HepG2 (cell line): ENCODE data around the gene KXD1. TPM values are rescaled to one million over a fixed set of nuclear protein-coding genes. Genes with fewer than 3 reads are reported as not detected.

ENCODE experiments used
- HDAC2 ChIP-seq: sonication (generic); formaldehyde crosslinking; IDR thresholded peaks from 2 replicates; pipeline ENCODE4 v1.4.0; 2020; ENCODE audit warnings: missing genetic modification reagents
- HOXA9 ChIP-seq: sonication (generic); formaldehyde crosslinking; IDR thresholded peaks from 2 replicates; pipeline ENCODE4 v1.8.1; 2022; ENCODE audit warnings: missing genetic modification reagents, mild to moderate bottlenecking, moderate library complexity, borderline replicate concordance
- IKZF4 ChIP-seq: sonication (generic); formaldehyde crosslinking; IDR thresholded peaks from 2 replicates; pipeline ENCODE4 v1.5.1; 2020; ENCODE audit warnings: borderline replicate concordance, mild to moderate bottlenecking, low read depth, missing genetic modification reagents; ENCODE audit errors: not compliant biosample characterization
- JDP2 ChIP-seq: sonication (generic); formaldehyde crosslinking; IDR thresholded peaks from 2 replicates; pipeline ENCODE4 v1.8.1; 2022; ENCODE audit warnings: missing genetic modification reagents, borderline replicate concordance
- LCORL ChIP-seq, 2 experiments: fragments of 450-650 bp in 1 of 2; sonication (generic) in 1 of 2; formaldehyde crosslinking in 1 of 2; IDR thresholded peaks; 2 replicates each; pipeline versions ENCODE4 v1.5.0 to v1.6.1; 2017 to 2020; ENCODE audit warnings: antibody characterized with exemption in 1 of 2, missing genetic modification reagents in 1 of 2
- NFYC ChIP-seq: IDR thresholded peaks from 2 replicates; pipeline ENCODE4 v1.6.1; 2016; ENCODE audit warnings: missing genetic modification reagents, missing compliant biosample characterization
- PITX1 ChIP-seq: sonication (generic); formaldehyde crosslinking; IDR thresholded peaks from 2 replicates; pipeline ENCODE4 v1.5.1; 2020; ENCODE audit warnings: mild to moderate bottlenecking, missing genetic modification reagents
- RBM22 ChIP-seq: fragments of 200-400 bp; formaldehyde crosslinking; optimal IDR thresholded peaks from 2 replicates; pipeline ENCODE3; 2017; ENCODE audit warnings: mild to moderate bottlenecking, low read length, moderate library complexity
- STAG1 ChIP-seq: sonication (generic); formaldehyde crosslinking; IDR thresholded peaks from 2 replicates; pipeline ENCODE4 v1.4.0; 2020; ENCODE audit warnings: missing genetic modification reagents
- TAF1 ChIP-seq: sonication (generic); formaldehyde crosslinking; IDR thresholded peaks from 2 replicates; pipeline ENCODE4 v1.4.0; 2020; ENCODE audit warnings: missing genetic modification reagents
- ZFP37 ChIP-seq: sonication (generic); formaldehyde crosslinking; IDR thresholded peaks from 2 replicates; pipeline ENCODE4 v1.4.0; 2020; ENCODE audit warnings: missing genetic modification reagents, borderline replicate concordance
- ZNF484 ChIP-seq: sonication (generic); formaldehyde crosslinking; IDR thresholded peaks from 2 replicates; pipeline ENCODE4 v1.5.1; 2020; ENCODE audit warnings: mild to moderate bottlenecking, low read depth, missing genetic modification reagents, borderline replicate concordance
- ZNF749 ChIP-seq: sonication (generic); formaldehyde crosslinking; IDR thresholded peaks from 2 replicates; pipeline ENCODE4 v1.8.0; 2022; ENCODE audit warnings: mild to moderate bottlenecking, missing genetic modification reagents, moderate library complexity, borderline replicate concordance
- polyA plus RNA-seq, 8 experiments: library from polyadenylated mRNA; depleted of rRNA in 3 of 8; stranded (reverse) in 7 of 8; unstranded in 1 of 8; fragments of >200 nt; fragmentation: Illumina TruSeq in 4 of 8; extraction: Trizol in 4 of 8; gene quantifications; 2 replicates each; pipeline versions ENCODE4 v1.2.1 to v1.2.3, GENCODE V29; 2011 to 2016; ENCODE audit warnings: low read depth in 4 of 8, missing spikeins in 1 of 8, mixed read lengths in 1 of 8; ENCODE audit not compliant: insufficient read depth in 1 of 8
- total RNA-seq, 5 experiments: library from RNA; depleted of rRNA; stranded (reverse); fragments of >200 nt; fragmentation: Illumina TruSeq; extraction: Trizol; gene quantifications; 2 replicates each; pipeline ENCODE4 v1.2.3, GENCODE V29; 2016; ENCODE audit warnings: low read depth in 1 of 5
- TF ChIP-seq, protein P1 (sequence below): sonication (generic); formaldehyde crosslinking; conservative IDR thresholded peaks from 2 replicates; pipeline ENCODE4 v1.5.0; 2020; ENCODE audit warnings: missing genetic modification reagents
- TF ChIP-seq, protein P2 (sequence below): sonication (generic); formaldehyde crosslinking; IDR thresholded peaks from 2 replicates; pipeline ENCODE4 v1.5.0; 2020; ENCODE audit warnings: mild to moderate bottlenecking, missing genetic modification reagents
- TF ChIP-seq, protein P3 (sequence below): sonication (generic); formaldehyde crosslinking; IDR thresholded peaks from 2 replicates; pipeline ENCODE4 v1.5.0; 2020; ENCODE audit warnings: missing genetic modification reagents, mild to moderate bottlenecking, borderline replicate concordance
- TF ChIP-seq, protein P4 (sequence below): sonication (generic); formaldehyde crosslinking; IDR thresholded peaks from 2 replicates; pipeline ENCODE4 v1.8.0; 2022; ENCODE audit warnings: mild to moderate bottlenecking, missing genetic modification reagents; ENCODE audit not compliant: insufficient replicate concordance
- TF ChIP-seq, protein P5 (sequence below): conservative IDR thresholded peaks from 2 replicates; pipeline ENCODE4 v1.6.1; 2018; ENCODE audit warnings: missing genetic modification reagents

KXD1 gene
- total and polyA plus RNA-seq, 2 of the 13 experiments (the other 11 are each of a cell fraction or from before 2014, with no cell fraction given): 44.6 to 143 TPM

DNA sequence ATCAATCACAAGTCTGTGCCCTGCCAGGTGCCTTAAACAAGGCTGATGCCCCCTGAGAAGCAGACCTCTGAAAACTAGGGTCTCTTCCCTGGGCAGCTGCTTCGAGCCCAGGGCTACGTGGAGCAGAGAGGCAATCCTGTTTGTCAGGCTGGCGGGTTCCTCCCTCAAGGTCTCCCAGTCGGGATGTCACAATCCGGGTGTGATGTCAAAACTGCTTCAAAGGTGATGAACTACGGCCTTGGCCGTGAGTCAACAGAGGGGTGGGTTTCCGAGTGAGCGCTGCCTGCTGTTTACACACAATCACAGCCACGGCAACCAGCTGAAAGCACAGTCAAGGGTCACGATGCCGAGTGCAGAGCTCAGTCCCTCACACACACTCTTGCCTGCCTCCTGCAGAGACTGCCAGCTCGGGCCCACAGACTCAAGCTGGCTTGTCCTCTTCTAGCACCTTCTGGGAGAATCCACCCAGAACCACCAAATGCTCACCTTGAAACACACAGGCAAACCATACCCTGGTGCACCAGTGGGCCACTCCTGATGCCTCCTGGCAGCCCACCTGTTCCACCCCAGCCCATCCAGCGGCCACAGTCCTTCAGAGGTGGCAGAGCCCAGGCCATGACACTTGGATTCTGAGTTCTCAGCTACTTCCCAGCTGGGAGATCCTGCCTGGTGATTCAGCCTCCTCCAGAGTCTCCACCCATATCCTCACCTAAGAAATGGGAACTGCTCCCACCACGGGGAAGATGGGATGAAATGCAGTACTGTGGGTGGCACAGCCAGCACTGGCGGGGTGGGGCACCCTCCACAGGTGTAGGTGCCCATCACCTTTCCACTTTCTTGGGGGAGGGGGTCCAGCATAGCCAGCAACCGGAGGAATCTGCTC, 42.6 kb upstream of the KXD1 start (continued):
- TF ChIP-seq, protein P1, sequence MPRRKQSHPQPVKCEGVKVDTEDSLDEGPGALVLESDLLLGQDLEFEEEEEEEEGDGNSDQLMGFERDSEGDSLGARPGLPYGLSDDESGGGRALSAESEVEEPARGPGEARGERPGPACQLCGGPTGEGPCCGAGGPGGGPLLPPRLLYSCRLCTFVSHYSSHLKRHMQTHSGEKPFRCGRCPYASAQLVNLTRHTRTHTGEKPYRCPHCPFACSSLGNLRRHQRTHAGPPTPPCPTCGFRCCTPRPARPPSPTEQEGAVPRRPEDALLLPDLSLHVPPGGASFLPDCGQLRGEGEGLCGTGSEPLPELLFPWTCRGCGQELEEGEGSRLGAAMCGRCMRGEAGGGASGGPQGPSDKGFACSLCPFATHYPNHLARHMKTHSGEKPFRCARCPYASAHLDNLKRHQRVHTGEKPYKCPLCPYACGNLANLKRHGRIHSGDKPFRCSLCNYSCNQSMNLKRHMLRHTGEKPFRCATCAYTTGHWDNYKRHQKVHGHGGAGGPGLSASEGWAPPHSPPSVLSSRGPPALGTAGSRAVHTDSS: no peak
- TF ChIP-seq TAF1 (CRISPR knock-in tag): peak; percentile 53
- peak; percentile 49; the same call in 1 of the 2 replicates for TF ChIP-seq NFYC
- TF ChIP-seq IKZF4: peak; percentile 65
- TF ChIP-seq, protein P2, sequence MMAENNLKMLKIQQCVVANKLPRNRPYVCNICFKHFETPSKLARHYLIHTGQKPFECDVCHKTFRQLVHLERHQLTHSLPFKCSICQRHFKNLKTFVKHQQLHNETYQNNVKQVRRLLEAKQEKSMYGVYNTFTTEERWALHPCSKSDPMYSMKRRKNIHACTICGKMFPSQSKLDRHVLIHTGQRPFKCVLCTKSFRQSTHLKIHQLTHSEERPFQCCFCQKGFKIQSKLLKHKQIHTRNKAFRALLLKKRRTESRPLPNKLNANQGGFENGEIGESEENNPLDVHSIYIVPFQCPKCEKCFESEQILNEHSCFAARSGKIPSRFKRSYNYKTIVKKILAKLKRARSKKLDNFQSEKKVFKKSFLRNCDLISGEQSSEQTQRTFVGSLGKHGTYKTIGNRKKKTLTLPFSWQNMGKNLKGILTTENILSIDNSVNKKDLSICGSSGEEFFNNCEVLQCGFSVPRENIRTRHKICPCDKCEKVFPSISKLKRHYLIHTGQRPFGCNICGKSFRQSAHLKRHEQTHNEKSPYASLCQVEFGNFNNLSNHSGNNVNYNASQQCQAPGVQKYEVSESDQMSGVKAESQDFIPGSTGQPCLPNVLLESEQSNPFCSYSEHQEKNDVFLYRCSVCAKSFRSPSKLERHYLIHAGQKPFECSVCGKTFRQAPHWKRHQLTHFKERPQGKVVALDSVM: peak; percentile 74
- TF ChIP-seq HDAC2 (CRISPR knock-in tag): peak; percentile 100
- TF ChIP-seq, protein P3, sequence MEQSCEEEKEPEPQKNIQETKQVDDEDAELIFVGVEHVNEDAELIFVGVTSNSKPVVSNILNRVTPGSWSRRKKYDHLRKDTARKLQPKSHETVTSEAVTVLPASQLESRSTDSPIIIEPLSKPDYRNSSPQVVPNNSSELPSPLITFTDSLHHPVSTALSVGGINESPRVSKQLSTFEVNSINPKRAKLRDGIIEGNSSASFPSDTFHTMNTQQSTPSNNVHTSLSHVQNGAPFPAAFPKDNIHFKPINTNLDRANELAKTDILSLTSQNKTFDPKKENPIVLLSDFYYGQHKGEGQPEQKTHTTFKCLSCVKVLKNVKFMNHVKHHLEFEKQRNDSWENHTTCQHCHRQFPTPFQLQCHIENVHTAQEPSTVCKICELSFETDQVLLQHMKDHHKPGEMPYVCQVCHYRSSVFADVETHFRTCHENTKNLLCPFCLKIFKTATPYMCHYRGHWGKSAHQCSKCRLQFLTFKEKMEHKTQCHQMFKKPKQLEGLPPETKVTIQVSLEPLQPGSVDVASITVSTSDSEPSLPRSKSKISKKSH: peak; percentile 88; the same call in 1 of the 2 replicates
- TF ChIP-seq HOXA9: no peak
- TF ChIP-seq, protein P4, sequence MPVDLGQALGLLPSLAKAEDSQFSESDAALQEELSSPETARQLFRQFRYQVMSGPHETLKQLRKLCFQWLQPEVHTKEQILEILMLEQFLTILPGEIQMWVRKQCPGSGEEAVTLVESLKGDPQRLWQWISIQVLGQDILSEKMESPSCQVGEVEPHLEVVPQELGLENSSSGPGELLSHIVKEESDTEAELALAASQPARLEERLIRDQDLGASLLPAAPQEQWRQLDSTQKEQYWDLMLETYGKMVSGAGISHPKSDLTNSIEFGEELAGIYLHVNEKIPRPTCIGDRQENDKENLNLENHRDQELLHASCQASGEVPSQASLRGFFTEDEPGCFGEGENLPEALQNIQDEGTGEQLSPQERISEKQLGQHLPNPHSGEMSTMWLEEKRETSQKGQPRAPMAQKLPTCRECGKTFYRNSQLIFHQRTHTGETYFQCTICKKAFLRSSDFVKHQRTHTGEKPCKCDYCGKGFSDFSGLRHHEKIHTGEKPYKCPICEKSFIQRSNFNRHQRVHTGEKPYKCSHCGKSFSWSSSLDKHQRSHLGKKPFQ: peak; percentile 97
- TF ChIP-seq ZNF749 (CRISPR knock-in tag): peak; percentile 91; the same call in 1 of the 2 replicates
- TF ChIP-seq, protein P5, sequence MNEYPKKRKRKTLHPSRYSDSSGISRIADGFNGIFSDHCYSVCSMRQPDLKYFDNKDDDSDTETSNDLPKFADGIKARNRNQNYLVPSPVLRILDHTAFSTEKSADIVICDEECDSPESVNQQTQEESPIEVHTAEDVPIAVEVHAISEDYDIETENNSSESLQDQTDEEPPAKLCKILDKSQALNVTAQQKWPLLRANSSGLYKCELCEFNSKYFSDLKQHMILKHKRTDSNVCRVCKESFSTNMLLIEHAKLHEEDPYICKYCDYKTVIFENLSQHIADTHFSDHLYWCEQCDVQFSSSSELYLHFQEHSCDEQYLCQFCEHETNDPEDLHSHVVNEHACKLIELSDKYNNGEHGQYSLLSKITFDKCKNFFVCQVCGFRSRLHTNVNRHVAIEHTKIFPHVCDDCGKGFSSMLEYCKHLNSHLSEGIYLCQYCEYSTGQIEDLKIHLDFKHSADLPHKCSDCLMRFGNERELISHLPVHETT (CRISPR knock-in tag): peak; percentile 72
- peak; percentile 49; the same call in 1 of the 2 replicates for TF ChIP-seq JDP2 (CRISPR knock-in tag)
- no peak for TF ChIP-seq ZFP37 (CRISPR knock-in tag)
- TF ChIP-seq RBM22: no peak
- no peak for TF ChIP-seq LCORL (IDR thresholded peaks at IDR 0.05)
- peak; percentile 98 for TF ChIP-seq LCORL (CRISPR knock-in tag; IDR thresholded peaks at IDR 0.05)
- peak; percentile 96 for TF ChIP-seq PITX1 (CRISPR knock-in tag)
- peak; percentile 55 for TF ChIP-seq STAG1 (CRISPR knock-in tag)
- no peak for TF ChIP-seq ZNF484 (CRISPR knock-in tag)
